ENCODE measurements around the gene NOTCH2. TPM values are rescaled to one million over a fixed set of nuclear protein-coding genes. Genes with fewer than 3 reads are reported as not detected.

NOTCH2 gene
- total and polyA plus RNA-seq, 9 of the 15 experiments (the other 6 are each of a cell fraction or from before 2014, with no cell fraction given) = 0.04 to 1.2 (median 0.28) TPM; not detected in 1

DNA sequence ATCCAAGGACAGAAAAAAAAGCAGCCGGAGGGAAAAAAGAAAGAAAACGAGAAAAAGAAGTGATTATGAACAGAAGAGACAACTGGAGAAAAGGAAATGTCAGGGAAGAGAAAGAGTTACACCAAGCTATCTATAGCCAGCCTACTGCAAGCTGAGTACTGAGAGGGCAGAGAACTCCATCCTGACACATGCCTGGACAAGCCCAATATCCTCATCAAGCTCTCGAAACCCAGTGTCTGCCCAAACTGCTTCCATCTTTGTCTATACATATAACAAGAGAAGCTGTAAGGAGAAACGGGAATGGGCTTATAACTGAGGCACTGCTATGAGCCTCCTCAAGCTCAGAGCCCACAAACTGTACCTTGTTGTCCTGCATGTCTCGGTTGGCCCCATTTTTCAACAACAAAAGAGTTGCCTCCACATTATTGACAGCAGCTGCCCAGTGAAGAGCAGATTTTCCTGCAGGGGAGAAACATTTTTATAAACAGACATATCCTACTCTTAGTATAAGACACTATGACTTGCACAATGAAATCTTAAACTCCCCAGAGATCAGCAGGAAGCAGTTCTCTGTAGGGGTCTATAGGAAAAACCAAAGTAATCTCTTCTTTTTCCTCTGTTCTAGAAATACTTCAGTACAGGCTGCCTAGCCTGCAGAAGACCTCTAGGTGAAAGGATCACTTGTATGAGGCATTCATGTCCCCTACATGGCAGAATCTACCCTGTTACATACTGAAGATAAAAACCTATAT, 152.0 kb downstream of the NOTCH2 start (continued):
- TF ChIP-seq NR1H2 (CRISPR knock-in tag; IDR thresholded peaks at IDR 0.05) = no peak
- no peak for TF ChIP-seq ESRRB (CRISPR knock-in tag; IDR thresholded peaks at IDR 0.05; ENCODE audit: borderline replicate concordance)
- TF ChIP-seq ZNF232 (CRISPR knock-in tag; IDR thresholded peaks at IDR 0.05) = no peak

DNA sequence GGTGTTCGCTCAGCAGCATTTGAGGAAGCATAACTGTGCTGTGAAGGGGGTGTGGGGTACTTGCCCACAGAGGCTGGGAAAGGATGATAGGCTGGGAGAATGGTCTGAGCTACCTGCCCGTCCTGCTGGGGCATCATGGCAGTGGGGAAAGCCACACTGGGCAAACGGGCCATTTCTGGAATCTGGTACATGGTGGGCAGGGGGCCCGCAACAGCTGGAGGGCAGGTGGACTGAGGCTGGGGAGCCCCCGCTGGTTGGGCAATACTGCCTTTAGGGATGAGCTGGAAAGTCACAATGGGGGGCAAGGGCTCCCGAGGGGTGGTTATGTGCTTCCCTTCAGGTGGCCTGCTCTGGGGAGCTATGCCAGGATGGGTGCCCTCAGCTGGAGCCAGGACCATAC, 153.9 kb downstream of the NOTCH2 start:
- Histone ChIP-seq H3K9me1 (ENCODE audit: control insufficient read depth, insufficient read depth, low read length) (no peaks in the 10 kb centered on the region), H3K9me3 (replicated peaks; ENCODE audit: control insufficient read depth, insufficient read depth, low read depth, low read length) (no peaks in the 10 kb centered on the region), H2AFZ (ENCODE audit: low read depth, low read length) (no peak overlapping the region), H4K20me1 (replicated peaks; ENCODE audit: control insufficient read depth, insufficient read depth, low read length) (no peaks in the 10 kb centered on the region), H3K9ac (ENCODE audit: insufficient read depth in 1 of 2, low read depth in 2 of 2, low read length in 2 of 2) (no peak overlapping the region), H3K4me1 (replicated peaks in 1 of 2; ENCODE audit: control insufficient read depth in 2 of 2, insufficient read depth in 2 of 2, low read length in 2 of 2) (peaks cover 0 to 5% of the 10 kb centered on the region in 2 experiments; a peak in 2 of 5 replicates), H3K27ac (ENCODE audit: extremely low read depth, low read depth, low read length) (no peak overlapping the region), H3K79me2 (ENCODE audit: control insufficient read depth, insufficient read depth, low read length) (no peaks in the 10 kb centered on the region), H3K36me3 (ENCODE audit: control insufficient read depth, insufficient read depth, low read length) (no peaks in the 10 kb centered on the region), H3K27me3 (ENCODE audit: control insufficient read depth in 2 of 2, insufficient read depth in 2 of 2, low read length in 2 of 2) (peaks cover 8 to 27% of the 10 kb centered on the region in 2 experiments; a peak in 3 of 5 replicates), H3K4me3 (no peak overlapping the region), H3K4me2 (ENCODE audit: insufficient read depth, low read length) (no peak overlapping the region)
- 3% methylated on average over 6 of the region's 6 CpGs for WGBS (ENCODE audit: insufficient coverage, low coverage, missing lambda C conversion rate)
- no peak for ATAC-seq
- ChIA-PET CTCF (ENCODE audit: low intra/inter-chr PET ratio) (no interaction called here), POLR2A (no interaction called here)
- in situ Hi-C loops (cut with MboI) = no loop called here
- DNase-seq (ENCODE audit: extremely low read depth in 1 of 4, low spot score in 3 of 4) = no peak
- BruUV-seq (replicated peaks) = no TSS peak
- FAIRE-seq = no peak
- intact Hi-C loops (cut with micrococcal nuclease) = no loop called here
- TF ChIP-seq ZNF644 (tag; IDR thresholded peaks at IDR 0.05; ENCODE audit: low read depth) (no peak), CSDE1 (IDR thresholded peaks at IDR 0.05) (no peak), PCBP1 (IDR thresholded peaks at IDR 0.05; ENCODE audit: low read depth, low read length, poor library complexity, severe bottlenecking) (no peak), ZNF561 (CRISPR knock-in tag; conservative IDR thresholded peaks at IDR 0.05) (no peak), BHLHE40 (IDR thresholded peaks at IDR 0.05; ENCODE audit: low read length) (no peak), RFX5 (IDR thresholded peaks at IDR 0.05; ENCODE audit: low read depth, low read length) (no peak), CC2D1A (IDR thresholded peaks at IDR 0.05) (no peak), GTF2F1 (IDR thresholded peaks at IDR 0.05; ENCODE audit: low read depth, low read length) (no peak), MYBL2 (IDR thresholded peaks at IDR 0.05; ENCODE audit: low read depth) (no peak), MYBL2 (CRISPR knock-in tag; IDR thresholded peaks at IDR 0.05; ENCODE audit: borderline replicate concordance) (no peak)
- TF ChIP-seq, protein P1, sequence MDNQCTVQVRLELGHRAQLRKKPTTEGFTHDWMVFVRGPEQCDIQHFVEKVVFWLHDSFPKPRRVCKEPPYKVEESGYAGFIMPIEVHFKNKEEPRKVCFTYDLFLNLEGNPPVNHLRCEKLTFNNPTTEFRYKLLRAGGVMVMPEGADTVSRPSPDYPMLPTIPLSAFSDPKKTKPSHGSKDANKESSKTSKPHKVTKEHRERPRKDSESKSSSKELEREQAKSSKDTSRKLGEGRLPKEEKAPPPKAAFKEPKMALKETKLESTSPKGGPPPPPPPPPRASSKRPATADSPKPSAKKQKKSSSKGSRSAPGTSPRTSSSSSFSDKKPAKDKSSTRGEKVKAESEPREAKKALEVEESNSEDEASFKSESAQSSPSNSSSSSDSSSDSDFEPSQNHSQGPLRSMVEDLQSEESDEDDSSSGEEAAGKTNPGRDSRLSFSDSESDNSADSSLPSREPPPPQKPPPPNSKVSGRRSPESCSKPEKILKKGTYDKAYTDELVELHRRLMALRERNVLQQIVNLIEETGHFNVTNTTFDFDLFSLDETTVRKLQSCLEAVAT (IDR thresholded peaks at IDR 0.05) = no peak
- TF ChIP-seq, protein P2, sequence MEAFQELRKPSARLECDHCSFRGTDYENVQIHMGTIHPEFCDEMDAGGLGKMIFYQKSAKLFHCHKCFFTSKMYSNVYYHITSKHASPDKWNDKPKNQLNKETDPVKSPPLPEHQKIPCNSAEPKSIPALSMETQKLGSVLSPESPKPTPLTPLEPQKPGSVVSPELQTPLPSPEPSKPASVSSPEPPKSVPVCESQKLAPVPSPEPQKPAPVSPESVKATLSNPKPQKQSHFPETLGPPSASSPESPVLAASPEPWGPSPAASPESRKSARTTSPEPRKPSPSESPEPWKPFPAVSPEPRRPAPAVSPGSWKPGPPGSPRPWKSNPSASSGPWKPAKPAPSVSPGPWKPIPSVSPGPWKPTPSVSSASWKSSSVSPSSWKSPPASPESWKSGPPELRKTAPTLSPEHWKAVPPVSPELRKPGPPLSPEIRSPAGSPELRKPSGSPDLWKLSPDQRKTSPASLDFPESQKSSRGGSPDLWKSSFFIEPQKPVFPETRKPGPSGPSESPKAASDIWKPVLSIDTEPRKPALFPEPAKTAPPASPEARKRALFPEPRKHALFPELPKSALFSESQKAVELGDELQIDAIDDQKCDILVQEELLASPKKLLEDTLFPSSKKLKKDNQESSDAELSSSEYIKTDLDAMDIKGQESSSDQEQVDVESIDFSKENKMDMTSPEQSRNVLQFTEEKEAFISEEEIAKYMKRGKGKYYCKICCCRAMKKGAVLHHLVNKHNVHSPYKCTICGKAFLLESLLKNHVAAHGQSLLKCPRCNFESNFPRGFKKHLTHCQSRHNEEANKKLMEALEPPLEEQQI (IDR thresholded peaks at IDR 0.05) = no peak

Measured in K562 (cell line).